Upper lobe of left lung (tissue), 4 donors: Measurements from ENCODE around the gene NFKB2.

Experiments
- CTCF ChIP-seq, 6 experiments: fragments of 450-650 bp in 4 of 6; fragments of 200-600 bp in 2 of 6; sonication (generic) in 2 of 6; IDR thresholded peaks; one replicate each; pipeline ENCODE4 v1.5.1; 2016 to 2019; ENCODE audit warnings: antibody characterized with exemption in 6 of 6
- POLR2A ChIP-seq, 4 donors: fragments of 450-650 bp; IDR thresholded peaks; one replicate each; pipeline ENCODE4 v1.5.1; 2016 to 2017; ENCODE audit warnings: antibody characterized with exemption in 4 of 4, mild to moderate bottlenecking in 2 of 4
- POLR2AphosphoS5 ChIP-seq, 2 donors: sonication (generic); formaldehyde crosslinking; IDR thresholded peaks; one replicate each; pipeline ENCODE4 v1.5.1; 2017; ENCODE audit warnings: antibody characterized with exemption in 2 of 2

- no peak for TF ChIP-seq CTCF (IDR thresholded peaks at IDR 0.05)
- TF ChIP-seq POLR2AphosphoS5 (IDR thresholded peaks at IDR 0.05) = no peak
- no peak for TF ChIP-seq POLR2A (IDR thresholded peaks at IDR 0.05)
Observed at GRCh38 chr10:102381983-102382382, 13.5 kb upstream of the NFKB2 start.
